Hepatocyte (in vitro differentiated cells): ENCODE results near the gene XIST.

ENCODE experiments used
- CTCF ChIP-seq: fragments of 200-600 bp; sonication (generic); IDR thresholded peaks from 2 replicates; pipeline ENCODE4 v1.5.1; 2016; ENCODE audit warnings: antibody characterized with exemption, mild to moderate bottlenecking; ENCODE audit not compliant: poor library complexity
- EZH2 ChIP-seq: fragments of 200-600 bp; sonication (generic); IDR thresholded peaks from 2 replicates; pipeline ENCODE4 v1.6.1; 2016; ENCODE audit warnings: antibody characterized with exemption, mild to moderate bottlenecking, borderline replicate concordance
- EZH2phosphoT487 ChIP-seq: fragments of 200-600 bp; sonication (generic); IDR thresholded peaks from one replicate; pipeline ENCODE4 v1.6.1; 2018; ENCODE audit warnings: antibody characterized with exemption, mild to moderate bottlenecking, low read depth, moderate library complexity; ENCODE audit not compliant: unreplicated experiment, severe bottlenecking

DNA sequence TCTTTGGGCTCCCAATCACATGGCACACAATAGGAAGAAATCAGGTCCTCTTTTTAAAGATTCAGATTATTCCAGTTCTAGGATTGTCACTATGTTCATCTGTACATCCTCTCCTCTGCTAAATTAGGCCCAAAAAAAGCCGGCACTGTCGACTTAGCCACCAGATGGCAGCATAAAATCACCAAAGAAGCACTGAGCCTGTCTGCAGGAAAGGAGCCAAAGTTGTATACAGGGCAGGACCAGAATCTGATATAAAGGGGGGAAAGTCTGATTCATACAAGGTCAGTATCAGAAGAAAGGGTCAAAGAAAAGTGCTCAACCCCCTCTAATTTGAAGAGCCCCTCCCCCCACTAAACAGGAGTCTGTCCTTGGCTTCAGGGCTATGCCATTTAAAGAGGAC, 3.0 kb upstream of the XIST start:
- peak; percentile 94 for TF ChIP-seq CTCF
- TF ChIP-seq EZH2, result no peak
- TF ChIP-seq EZH2phosphoT487, result no peak
